ENCODE results near the gene GAL3ST1.

GRCh38 chr22:30516273-30516672, 58.2 kb downstream of the GAL3ST1 start:
- TF ChIP-seq, protein P1, sequence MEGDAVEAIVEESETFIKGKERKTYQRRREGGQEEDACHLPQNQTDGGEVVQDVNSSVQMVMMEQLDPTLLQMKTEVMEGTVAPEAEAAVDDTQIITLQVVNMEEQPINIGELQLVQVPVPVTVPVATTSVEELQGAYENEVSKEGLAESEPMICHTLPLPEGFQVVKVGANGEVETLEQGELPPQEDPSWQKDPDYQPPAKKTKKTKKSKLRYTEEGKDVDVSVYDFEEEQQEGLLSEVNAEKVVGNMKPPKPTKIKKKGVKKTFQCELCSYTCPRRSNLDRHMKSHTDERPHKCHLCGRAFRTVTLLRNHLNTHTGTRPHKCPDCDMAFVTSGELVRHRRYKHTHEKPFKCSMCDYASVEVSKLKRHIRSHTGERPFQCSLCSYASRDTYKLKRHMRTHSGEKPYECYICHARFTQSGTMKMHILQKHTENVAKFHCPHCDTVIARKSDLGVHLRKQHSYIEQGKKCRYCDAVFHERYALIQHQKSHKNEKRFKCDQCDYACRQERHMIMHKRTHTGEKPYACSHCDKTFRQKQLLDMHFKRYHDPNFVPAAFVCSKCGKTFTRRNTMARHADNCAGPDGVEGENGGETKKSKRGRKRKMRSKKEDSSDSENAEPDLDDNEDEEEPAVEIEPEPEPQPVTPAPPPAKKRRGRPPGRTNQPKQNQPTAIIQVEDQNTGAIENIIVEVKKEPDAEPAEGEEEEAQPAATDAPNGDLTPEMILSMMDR (IDR thresholded peaks at IDR 0.05; ENCODE audit: low read depth, low read length, poor library complexity, severe bottlenecking): no peak
- no peak for TF ChIP-seq EZH2phosphoT487 (IDR thresholded peaks at IDR 0.05; ENCODE audit: borderline replicate concordance, low read length)
